Stimulated activated naive B cell treated with anti-CD40 and anti-IgM and Interleukin-4, amounts not matched to agents 10 μg/mL and 1 μg/mL and 100 μg/mL, for 72 hours (primary cell): ENCODE measurements around the gene BICDL2.

Experiments
- ATAC-seq, 2 donors: fragments of 150-1000 bp; cut with Tn5 transposase; replicated peaks; 2 replicates each; pipeline ENCODE4 v1.10.0; 2021; ENCODE audit warnings: moderate library complexity in 1 of 2
- DNase-seq: peaks from one replicate; pipeline ENCODE4 v3.0.0; 2021
- H3K27ac Mint-ChIP-seq: one replicate; pipeline ENCODE4 v1.8.0; 2022; ENCODE audit warnings: mild to moderate bottlenecking, mixed read lengths
- H3K27me3 Mint-ChIP-seq, 2 donors: one replicate each; pipeline ENCODE4 v1.8.0; 2022; ENCODE audit warnings: mixed read lengths in 2 of 2
- H3K36me3 Mint-ChIP-seq, 2 donors: one replicate each; pipeline ENCODE4 v1.8.0; 2022; ENCODE audit warnings: mixed read lengths in 2 of 2, mild to moderate bottlenecking in 1 of 2
- H3K4me1 Mint-ChIP-seq, 2 donors: one replicate each; pipeline ENCODE4 v1.8.0; 2022; ENCODE audit warnings: mixed read lengths in 2 of 2, mild to moderate bottlenecking in 1 of 2
- H3K4me3 Mint-ChIP-seq, 2 donors: one replicate each; pipeline ENCODE4 v1.8.0; 2022; ENCODE audit warnings: mild to moderate bottlenecking in 2 of 2, mixed read lengths in 2 of 2, moderate library complexity in 1 of 2
- H3K9me3 Mint-ChIP-seq, 2 donors: one replicate each; pipeline ENCODE4 v1.8.0; 2022; ENCODE audit warnings: mixed read lengths in 2 of 2, mild to moderate bottlenecking in 1 of 2

BICDL2 gene

GRCh38 chr16:3020604-3021448 is 15.9 kb downstream of the BICDL2 start:
- peaks cover 2 to 5% of the 10 kb centered on the region in 2 donors for H3K36me3 Mint-ChIP-seq
- H3K4me3 Mint-ChIP-seq, result peak overlapping the region; percentile 77 to 90
- peak overlapping the region; percentile 96 for H3K27ac Mint-ChIP-seq
- DNase-seq (no peak), ATAC-seq (no peak)
- H3K9me3 Mint-ChIP-seq, result no peaks in the 10 kb centered on the region
- peaks cover 9 to 22% of the 10 kb centered on the region in 2 donors for H3K27me3 Mint-ChIP-seq
- H3K4me1 Mint-ChIP-seq, result peaks cover 41 to 72% of the 10 kb centered on the region in 2 donors

DNA sequence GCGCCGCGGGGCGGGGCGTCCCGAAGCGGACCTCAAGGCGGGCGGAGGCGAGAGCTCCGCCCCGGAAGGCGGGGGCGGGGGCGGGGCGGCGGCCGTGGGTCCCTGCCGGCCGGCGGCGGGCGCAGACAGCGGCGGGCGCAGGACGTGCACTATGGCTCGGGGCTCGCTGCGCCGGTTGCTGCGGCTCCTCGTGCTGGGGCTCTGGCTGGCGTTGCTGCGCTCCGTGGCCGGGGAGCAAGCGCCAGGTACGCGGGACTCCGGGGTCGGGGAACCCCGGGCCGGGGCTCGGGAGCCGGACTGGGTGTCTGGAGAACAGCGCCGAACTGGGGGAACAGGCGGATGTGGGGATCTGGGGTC is 16.5 kb downstream of the BICDL2 start, which contains the start of gene TNFRSF12A:
Gene TNFRSF12A, plus strand, starts transcription at position 122 of the 357 bp plus-strand sequence. Its CDS starts 30 bp downstream, at position 152.
- Mint-ChIP-seq H3K27ac (peak within 1 kb of the TSS; percentile 96), H3K4me1 (peaks cover 39 to 66% of the 10 kb centered on the region in 2 donors), H3K9me3 (no peaks in the 10 kb centered on the region), H3K27me3 (peaks cover 9 to 22% of the 10 kb centered on the region in 2 donors), H3K36me3 (peaks cover 0 to under 1% of the 10 kb centered on the region in 2 donors), H3K4me3 (peak within 1 kb of the TSS; percentile 77 to 90)
- peak; percentile 57 for DNase-seq
- ATAC-seq, result peak; percentile 9 to 17

- Mint-ChIP-seq H3K27ac (peak overlapping the region; percentile 84), H3K4me3 (peak overlapping the region; percentile 77 to 90), H3K4me1 (peaks cover 38 to 62% of the 10 kb centered on the region in 2 donors), H3K27me3 (peaks cover 13 to 27% of the 10 kb centered on the region in 2 donors), H3K36me3 (no peaks in the 10 kb centered on the region), H3K9me3 (no peaks in the 10 kb centered on the region)
- no peak for DNase-seq
- ATAC-seq, result no peak
These were observed 17.0 kb downstream of the BICDL2 start for GRCh38 chr16:3019594-3020246.

- DNase-seq, result no peak
- H3K4me1 Mint-ChIP-seq, result peaks cover 31 to 48% of the 10 kb centered on the region in 2 donors
- peak within 1 kb of the TSS; percentile 25 to 32 for H3K4me3 Mint-ChIP-seq
- no peak for ATAC-seq
- no peaks in the 10 kb centered on the region for H3K9me3 Mint-ChIP-seq
- H3K27me3 Mint-ChIP-seq, result peaks cover 25 to 44% of the 10 kb centered on the region in 2 donors
- H3K36me3 Mint-ChIP-seq, result no peaks in the 10 kb centered on the region
- peak within 1 kb of the TSS; percentile 69 for H3K27ac Mint-ChIP-seq
These were observed 18.8 kb downstream of the BICDL2 start, which contains the start of gene CLDN6 for GRCh38 chr16:3017794-3018506. Gene CLDN6, minus strand, starts transcription at chr16:3018183. Its CDS starts 2,162 bp downstream, at chr16:3016021.

DNA sequence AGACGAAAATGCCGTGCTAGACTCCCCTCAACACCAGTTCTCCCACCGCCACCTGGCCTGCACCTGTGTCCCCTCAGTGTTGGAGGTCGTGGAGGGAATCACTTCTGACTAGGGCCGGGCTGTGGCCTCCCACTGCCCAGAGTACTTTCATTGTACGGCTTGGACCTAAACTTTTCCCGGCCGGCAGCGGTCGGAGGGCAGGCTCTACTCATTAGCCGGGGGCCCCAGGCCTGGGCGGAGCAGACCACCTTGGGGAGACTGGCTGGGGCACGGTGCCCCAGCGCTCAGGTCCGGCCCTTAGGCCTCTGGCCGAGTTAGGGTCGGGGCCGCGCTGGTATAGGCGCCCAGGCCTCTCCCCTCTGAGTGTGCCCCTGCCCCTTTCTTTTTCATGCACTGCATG is 19.4 kb downstream of the BICDL2 start:
- Mint-ChIP-seq H3K4me1 (peaks cover 25 to 42% of the 10 kb centered on the region in 2 donors), H3K27me3 (peaks cover 25 to 50% of the 10 kb centered on the region in 2 donors), H3K9me3 (no peaks in the 10 kb centered on the region), H3K27ac (no peak overlapping the region), H3K4me3 (no peak overlapping the region), H3K36me3 (no peaks in the 10 kb centered on the region)
- no peak for ATAC-seq
- no peak for DNase-seq

GRCh38 chr16:3015865-3016521 is 20.8 kb downstream of the BICDL2 start:
- Mint-ChIP-seq H3K36me3 (no peaks in the 10 kb centered on the region), H3K4me3 (no peak overlapping the region), H3K4me1 (peaks cover 15 to 29% of the 10 kb centered on the region in 2 donors), H3K27ac (no peak overlapping the region), H3K27me3 (peaks cover 25 to 62% of the 10 kb centered on the region in 2 donors), H3K9me3 (no peaks in the 10 kb centered on the region)
- DNase-seq (no peak), ATAC-seq (no peak)

DNA sequence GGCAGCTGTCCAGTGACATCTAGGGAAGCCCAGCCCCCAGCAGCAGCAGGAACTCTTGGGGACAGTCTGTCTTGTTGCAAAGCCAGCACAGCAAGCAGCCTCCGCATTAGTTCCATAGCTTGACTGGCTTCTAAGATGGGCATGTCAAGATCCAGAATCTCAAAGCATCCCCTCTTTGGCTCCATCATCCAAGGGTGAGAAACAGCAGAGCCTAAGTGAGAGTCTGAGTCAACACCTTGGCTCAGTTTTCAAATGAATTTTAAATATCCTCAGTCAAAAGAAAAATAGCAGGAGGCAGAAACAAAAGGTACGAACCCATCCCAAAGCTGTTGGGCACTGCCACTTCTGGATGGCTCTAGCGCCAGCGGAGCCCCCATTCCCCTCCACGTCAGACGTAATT is 21.8 kb downstream of the BICDL2 start:
- peaks cover 25 to 62% of the 10 kb centered on the region in 2 donors for H3K27me3 Mint-ChIP-seq

DNA sequence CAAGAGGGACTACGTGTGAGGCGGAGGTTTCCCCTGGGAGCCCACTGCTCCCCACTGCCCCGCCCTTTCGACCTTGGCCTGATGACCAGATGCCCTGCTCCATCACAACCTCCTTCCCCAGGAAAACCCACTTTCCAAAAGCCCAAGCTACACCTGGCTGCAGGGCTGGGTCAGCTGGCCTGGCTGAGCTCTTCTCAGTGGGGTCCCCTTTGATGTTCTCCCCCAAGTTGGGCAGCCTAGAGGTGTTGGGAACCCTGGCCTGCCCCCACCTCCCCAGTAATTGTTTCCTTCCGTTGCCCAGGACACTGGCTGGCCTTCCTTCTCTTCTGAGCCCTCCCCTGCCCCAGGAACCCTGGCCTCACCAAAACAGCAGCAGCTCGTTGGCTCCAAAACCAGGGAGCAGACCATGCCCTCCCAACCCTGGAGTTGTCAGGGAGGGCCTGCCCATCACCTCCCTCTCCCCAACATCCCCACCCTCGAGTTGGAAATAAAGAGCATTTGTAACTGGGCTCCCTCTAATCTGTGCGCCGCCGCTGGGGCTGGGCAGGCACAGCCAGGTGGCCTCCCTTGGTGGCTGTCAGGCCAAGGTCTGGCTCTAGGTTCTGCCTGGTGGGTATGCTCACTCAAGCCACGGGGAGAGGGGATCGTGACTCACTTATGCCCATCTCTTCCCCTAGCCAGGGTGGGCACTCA is 22.6 kb downstream of the BICDL2 start:
- H3K4me1 Mint-ChIP-seq, result peaks cover 5 to 11% of the 10 kb centered on the region in 2 donors
- H3K27ac Mint-ChIP-seq, result no peak overlapping the region
- no peak for ATAC-seq
- H3K9me3 Mint-ChIP-seq, result no peaks in the 10 kb centered on the region
- no peak for DNase-seq
- no peaks in the 10 kb centered on the region for H3K36me3 Mint-ChIP-seq
- H3K4me3 Mint-ChIP-seq, result no peak overlapping the region
- peaks cover 25 to 62% of the 10 kb centered on the region in 2 donors for H3K27me3 Mint-ChIP-seq

More for the DNA sequence above, 21.8 kb downstream of the BICDL2 start:
- Mint-ChIP-seq H3K9me3 (no peaks in the 10 kb centered on the region), H3K36me3 (no peaks in the 10 kb centered on the region), H3K27ac (no peak overlapping the region), H3K4me3 (no peak overlapping the region), H3K4me1 (peaks cover 9 to 18% of the 10 kb centered on the region in 2 donors)
- DNase-seq (no peak), ATAC-seq (no peak)

DNA sequence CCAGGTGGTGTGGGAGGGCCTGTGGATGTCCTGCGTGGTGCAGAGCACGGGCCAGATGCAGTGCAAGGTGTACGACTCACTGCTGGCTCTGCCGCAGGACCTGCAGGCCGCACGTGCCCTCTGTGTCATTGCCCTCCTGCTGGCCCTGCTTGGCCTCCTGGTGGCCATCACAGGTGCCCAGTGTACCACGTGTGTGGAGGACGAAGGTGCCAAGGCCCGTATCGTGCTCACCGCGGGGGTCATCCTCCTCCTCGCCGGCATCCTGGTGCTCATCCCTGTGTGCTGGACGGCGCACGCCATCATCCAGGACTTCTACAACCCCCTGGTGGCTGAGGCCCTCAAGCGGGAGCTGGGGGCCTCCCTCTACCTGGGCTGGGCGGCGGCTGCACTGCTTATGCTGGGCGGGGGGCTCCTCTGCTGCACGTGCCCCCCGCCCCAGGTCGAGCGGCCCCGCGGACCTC is 23.2 kb downstream of the BICDL2 start:
- DNase-seq (no peak), ATAC-seq (no peak)
- no peak overlapping the region for H3K27ac Mint-ChIP-seq
- H3K36me3 Mint-ChIP-seq, result no peaks in the 10 kb centered on the region
- peaks cover 7 to 12% of the 10 kb centered on the region in 2 donors for H3K4me1 Mint-ChIP-seq
- no peaks in the 10 kb centered on the region for H3K9me3 Mint-ChIP-seq
- peaks cover 25 to 57% of the 10 kb centered on the region in 2 donors for H3K27me3 Mint-ChIP-seq
- H3K4me3 Mint-ChIP-seq, result no peak overlapping the region

- Mint-ChIP-seq H3K9me3 (no peaks in the 10 kb centered on the region), H3K27me3 (peaks cover 25 to 51% of the 10 kb centered on the region in 2 donors), H3K36me3 (no peaks in the 10 kb centered on the region), H3K4me1 (peaks cover 11 to 12% of the 10 kb centered on the region in 2 donors), H3K4me3 (no peak within 1 kb of the TSS), H3K27ac (no peak within 1 kb of the TSS)
- DNase-seq (no peak), ATAC-seq (peak; percentile 36 to 66)
These were observed 23.8 kb downstream of the BICDL2 start, which contains the start of gene CLDN9 for GRCh38 chr16:3012828-3013420. Gene CLDN9, plus strand, starts transcription at chr16:3012923. Its CDS starts 440 bp downstream, at chr16:3013363.

DNA sequence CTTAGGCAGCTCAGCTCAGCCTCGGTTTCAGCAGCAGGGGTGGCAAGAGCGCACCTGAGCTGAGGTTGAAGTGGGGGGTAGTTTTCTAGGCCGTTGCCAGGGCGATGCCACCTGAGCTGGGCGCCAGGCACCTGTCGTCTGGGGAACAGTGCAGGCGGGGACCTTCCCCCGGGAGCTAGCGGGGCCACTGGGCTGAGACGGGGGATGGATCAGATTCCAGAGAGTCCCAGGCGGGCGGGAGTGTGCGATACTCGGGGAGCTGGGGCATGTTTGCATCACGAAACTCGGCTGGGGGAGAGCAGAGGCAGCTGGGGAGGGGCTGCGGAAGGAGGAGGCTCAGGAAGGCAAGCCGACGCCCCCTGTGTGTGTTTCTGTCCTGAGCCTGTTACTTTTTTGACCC is 24.5 kb downstream of the BICDL2 start:
- Mint-ChIP-seq H3K9me3 (no peaks in the 10 kb centered on the region), H3K27me3 (peaks cover 24 to 46% of the 10 kb centered on the region in 2 donors), H3K27ac (no peak overlapping the region), H3K36me3 (no peaks in the 10 kb centered on the region), H3K4me3 (no peak overlapping the region), H3K4me1 (peaks cover 16 to 18% of the 10 kb centered on the region in 2 donors)
- DNase-seq, result no peak
- no peak for ATAC-seq

DNA sequence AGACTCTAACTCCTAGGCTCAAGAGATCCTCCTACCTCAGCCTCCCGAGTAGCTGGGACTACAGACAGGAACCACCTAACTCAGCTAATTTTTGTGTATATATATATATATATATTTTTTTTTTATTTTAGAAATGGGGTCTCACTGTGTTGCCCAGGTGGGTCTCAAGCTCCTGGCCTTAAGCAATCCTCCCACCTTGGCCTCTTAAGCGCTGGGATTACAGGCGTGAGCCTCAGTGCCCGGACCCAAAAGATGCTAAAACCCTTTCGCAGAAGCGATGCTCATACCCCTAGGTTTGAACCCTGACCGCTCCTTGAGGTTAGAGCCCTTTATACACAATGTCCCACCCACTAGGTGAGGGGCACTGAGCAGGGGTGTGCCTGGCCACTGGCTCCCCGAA is 26.2 kb downstream of the BICDL2 start:
- H3K9me3 Mint-ChIP-seq, result no peaks in the 10 kb centered on the region
- H3K4me1 Mint-ChIP-seq, result peaks cover 22 to 23% of the 10 kb centered on the region in 2 donors
- H3K27me3 Mint-ChIP-seq, result peaks cover 16 to 45% of the 10 kb centered on the region in 2 donors
- ATAC-seq (no peak), DNase-seq (no peak)
- H3K4me3 Mint-ChIP-seq, result no peak overlapping the region
- H3K36me3 Mint-ChIP-seq, result no peaks in the 10 kb centered on the region
- no peak overlapping the region for H3K27ac Mint-ChIP-seq
